Suppressor macrophage treated with lipopolysaccharide for 4 hours (primary cell): ENCODE measurements around the gene HDAC4.

Experiments used
- DNase-seq: peaks from one replicate; pipeline ENCODE4 v3.0.0-alpha.2; 2020

Gene HDAC4

GRCh38 chr2:239229545-239230279 lies 171.1 kb downstream of the HDAC4 start:
- DNase-seq: no peak

GRCh38 chr2:239227661-239228371 lies 173.0 kb downstream of the HDAC4 start:
- no peak for DNase-seq

GRCh38 chr2:239226677-239227581 lies 173.9 kb downstream of the HDAC4 start:
- no peak for DNase-seq

GRCh38 chr2:239225871-239226561 lies 174.8 kb downstream of the HDAC4 start:
- DNase-seq: no peak

- no peak for DNase-seq
Measured at GRCh38 chr2:239225371-239225851, 175.4 kb downstream of the HDAC4 start.

- no peak for DNase-seq
Measured at GRCh38 chr2:239224955-239225354, 175.9 kb downstream of the HDAC4 start.

GRCh38 chr2:239224199-239224570 lies 176.6 kb downstream of the HDAC4 start:
- no peak for DNase-seq

- no peak for DNase-seq
Measured at GRCh38 chr2:239223310-239224198, 177.3 kb downstream of the HDAC4 start.

GRCh38 chr2:239222706-239223309 lies 178.0 kb downstream of the HDAC4 start:
- peak; percentile 73 for DNase-seq

- peak; percentile 63 for DNase-seq
Measured at GRCh38 chr2:239222312-239222660, 178.5 kb downstream of the HDAC4 start.

- no peak for DNase-seq
Measured at GRCh38 chr2:239220981-239221396, 179.8 kb downstream of the HDAC4 start.

GRCh38 chr2:239220341-239220740 lies 180.5 kb downstream of the HDAC4 start:
- peak; percentile 43 for DNase-seq

GRCh38 chr2:239216614-239217273 lies 184.1 kb downstream of the HDAC4 start:
- no peak for DNase-seq

- DNase-seq: no peak
Measured at GRCh38 chr2:239215988-239216613, 184.7 kb downstream of the HDAC4 start.

GRCh38 chr2:239215136-239215925 lies 185.5 kb downstream of the HDAC4 start:
- no peak for DNase-seq

GRCh38 chr2:239214725-239215124 lies 186.1 kb downstream of the HDAC4 start:
- no peak for DNase-seq

- DNase-seq: no peak
Measured at GRCh38 chr2:239213643-239214101, 187.1 kb downstream of the HDAC4 start.

GRCh38 chr2:239212929-239213642 lies 187.7 kb downstream of the HDAC4 start:
- DNase-seq: no peak
